Ovary (tissue), 9 donors: ENCODE results near the gene GRID1. TPM values are rescaled to one million over a fixed set of nuclear protein-coding genes. Genes with fewer than 3 reads are reported as not detected.

Source experiments
- DNase-seq, 5 donors: peaks; one replicate each; pipeline ENCODE4 v3.0.0-alpha.2; 2019 to 2020
- H3K27ac ChIP-seq, 2 donors: fragments of 200-600 bp; one replicate each; pipeline versions ENCODE4 v1.5.1 to v1.8.0; 2019 to 2022
- H3K27me3 ChIP-seq: fragments of 200-600 bp; one replicate; pipeline ENCODE4 v1.8.0; 2022
- H3K36me3 ChIP-seq: fragments of 200-600 bp; sonication (generic); one replicate; pipeline ENCODE4 v1.5.1; 2019
- H3K4me1 ChIP-seq: one replicate; pipeline ENCODE4 v1.8.1; 2013; ENCODE audit warnings: mild to moderate bottlenecking, moderate library complexity; ENCODE audit not compliant: insufficient read depth
- H3K4me3 ChIP-seq: fragments of 200-600 bp; sonication (generic); one replicate; pipeline ENCODE4 v1.5.1; 2017
- H3K9me3 ChIP-seq, 2 donors: fragments of 200-600 bp in 1 of 2; sonication (generic) in 1 of 2; one replicate each; pipeline versions ENCODE4 v1.5.1 to v1.8.1; 2013 to 2019; ENCODE audit warnings: mild to moderate bottlenecking in 1 of 2, moderate library complexity in 1 of 2
- CTCF ChIP-seq, 3 donors: fragments of 450-650 bp in 2 of 3; fragments of 200-600 bp in 1 of 3; IDR thresholded peaks; one replicate each; pipeline versions ENCODE4 v1.5.1 to v1.8.0; 2016 to 2022; ENCODE audit warnings: antibody characterized with exemption in 3 of 3, mild to moderate bottlenecking in 1 of 3
- EP300 ChIP-seq: sonication (generic); formaldehyde crosslinking; IDR thresholded peaks from one replicate; pipeline ENCODE4 v1.6.1; 2017; ENCODE audit warnings: antibody characterized with exemption
- POLR2A ChIP-seq: fragments of 450-650 bp; IDR thresholded peaks from one replicate; pipeline ENCODE4 v1.6.1; 2017; ENCODE audit warnings: antibody characterized with exemption, mild to moderate bottlenecking, moderate library complexity
- WGBS, 3 donors: extraction: QIAGEN DNeasy Blood & Tissue Kit in 1 of 3; methylation state at CpG; one replicate each; pipeline versions ENCODE4 v1.1.5 to v1.1.7; 2013 to 2017; 5-methylcytosine and 5-hydroxymethylcytosine counted together
- intact Hi-C, 4 donors: fragments of 100-400 bp; cut with DNase I; formaldehyde crosslinking; loops; one replicate each; pipeline versions ENCODE4 v1.11.0 to v1.15.1; 2022 to 2023
- polyA plus RNA-seq, 2 donors: library from polyadenylated mRNA; stranded (reverse); fragments of 200-250 nt in 1 of 2; fragments of 350-450 nt in 1 of 2; fragmentation: Illumina TruSeq in 1 of 2; extraction: RNeasy Lipid Tissue Mini Kit (QIAGEN cat#74804) in 1 of 2; gene quantifications; one replicate each; pipeline ENCODE4 v1.2.3, GENCODE V29; 2013 to 2014
- total RNA-seq, 7 donors: library from RNA; depleted of rRNA in 2 of 7; stranded (reverse); fragments of >200 nt in 2 of 7; fragmentation: NEBNext Ultra II Directional in 3 of 7; extraction: Animal tissue kit (Norgen Biotek cat#: 25700) in 3 of 7; gene quantifications; one replicate each; pipeline versions ENCODE4 v1.1.0 to v1.2.4, GENCODE V29; 2016 to 2023
- donor health status: DM: no; HTN: no; CAD: no; lungs with moderate emphysema.
- donor health status: DM: no; HTN: no; CAD: no.
- donor health status: Bipolar disorder and iron deficiency.
- donor health status: DM: yes; HTN: yes; CAD: no.
- donor health status: DM: no; HTN: no; CAD: no.
- donor health status: DM: yes; HTN: yes; CAD: no.

Gene GRID1
- total and polyA plus RNA-seq, 9 donors = 0.57 to 6.2 (median 1.8) TPM

GRCh38 chr10:85622425-85622824 lies 744.2 kb downstream of the GRID1 start:
- TF ChIP-seq POLR2A (no peak), EP300 (no peak), CTCF (IDR thresholded peaks at IDR 0.05) (no peak)
- 84 to 89% (median 89%) methylated on average over 3 of the region's 3 CpGs for WGBS, 3 donors
- intact Hi-C loops = no loop called here

GRCh38 chr10:85621562-85621961 lies 745.0 kb downstream of the GRID1 start:
- no peak overlapping the region for H3K27ac ChIP-seq
- no peaks in the 10 kb centered on the region for H3K36me3 ChIP-seq
- no peaks in the 10 kb centered on the region for H3K9me3 ChIP-seq
- TF ChIP-seq EP300 (no peak), POLR2A (no peak), CTCF (IDR thresholded peaks at IDR 0.05) (no peak)
- no peak overlapping the region for H3K4me3 ChIP-seq
- intact Hi-C loops = no loop called here
- DNase-seq = no peak
- H3K27me3 ChIP-seq = no peaks in the 10 kb centered on the region
- H3K4me1 ChIP-seq = no peaks in the 10 kb centered on the region
- WGBS, 3 donors = 27 to 42% (median 30%) methylated on average over 2 of the region's 2 CpGs

More at GRCh38 chr10:85622425-85622824, 744.2 kb downstream of the GRID1 start:
- no peaks in the 10 kb centered on the region for H3K9me3 ChIP-seq
- H3K4me3 ChIP-seq = no peak overlapping the region
- no peak overlapping the region for H3K27ac ChIP-seq
- no peaks in the 10 kb centered on the region for H3K36me3 ChIP-seq
- DNase-seq = no peak
- no peaks in the 10 kb centered on the region for H3K4me1 ChIP-seq
- H3K27me3 ChIP-seq = no peaks in the 10 kb centered on the region

DNA sequence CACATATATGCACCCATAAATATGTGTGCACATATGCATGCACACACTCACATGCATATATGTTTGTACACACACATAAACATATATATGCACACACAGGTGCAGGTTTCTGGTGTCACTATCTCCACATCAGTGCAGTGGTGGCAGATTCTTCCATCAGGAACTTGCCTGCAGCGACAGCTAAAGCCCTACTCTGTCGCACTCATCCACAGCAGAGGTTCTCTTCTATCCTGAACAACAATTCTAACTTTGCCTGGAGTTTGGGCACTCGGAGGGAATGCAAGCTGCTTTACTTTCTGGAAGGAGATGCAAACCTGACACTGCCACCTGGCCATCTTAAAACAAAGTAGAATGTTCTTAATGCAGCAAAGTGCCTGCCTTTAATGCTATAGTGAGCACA lies 745.8 kb downstream of the GRID1 start:
- no peak overlapping the region for H3K4me3 ChIP-seq
- WGBS, 3 donors = 85 to 96% (median 92%) methylated on average over 3 of the region's 3 CpGs
- H3K9me3 ChIP-seq = no peaks in the 10 kb centered on the region
- H3K36me3 ChIP-seq = no peaks in the 10 kb centered on the region
- DNase-seq = no peak
- TF ChIP-seq EP300 (no peak), POLR2A (no peak), CTCF (IDR thresholded peaks at IDR 0.05) (no peak)
- H3K4me1 ChIP-seq = no peaks in the 10 kb centered on the region
- H3K27ac ChIP-seq = no peak overlapping the region
- intact Hi-C loops = no loop called here
- no peaks in the 10 kb centered on the region for H3K27me3 ChIP-seq

GRCh38 chr10:85619832-85620231 lies 746.8 kb downstream of the GRID1 start:
- WGBS, 3 donors = 96 to 99% (median 98%) methylated on average over 9 of the region's 9 CpGs
- no peak for TF ChIP-seq CTCF (IDR thresholded peaks at IDR 0.05)
- TF ChIP-seq EP300 = no peak
- TF ChIP-seq POLR2A = no peak
- intact Hi-C loops = no loop called here

More at GRCh38 chr10:85619832-85620231, 746.8 kb downstream of the GRID1 start:
- H3K27me3 ChIP-seq = no peaks in the 10 kb centered on the region
- H3K27ac ChIP-seq = no peak overlapping the region
- no peak overlapping the region for H3K4me3 ChIP-seq
- DNase-seq = no peak
- H3K9me3 ChIP-seq = no peaks in the 10 kb centered on the region
- no peaks in the 10 kb centered on the region for H3K4me1 ChIP-seq
- no peaks in the 10 kb centered on the region for H3K36me3 ChIP-seq
